GM19238 (cell line): ENCODE results near the gene GSAP.
"Not testable (repeated sequence)": the region's sequence is repeated elsewhere in the genome, so short reads cannot be mapped to it uniquely, and the experiment has no call there.

Experiments
- DNase-seq: peaks from one replicate; pipeline ENCODE4 v3.0.0; 2011; ENCODE audit warnings: low spot score; ENCODE audit not compliant: insufficient read length

GSAP gene

DNA sequence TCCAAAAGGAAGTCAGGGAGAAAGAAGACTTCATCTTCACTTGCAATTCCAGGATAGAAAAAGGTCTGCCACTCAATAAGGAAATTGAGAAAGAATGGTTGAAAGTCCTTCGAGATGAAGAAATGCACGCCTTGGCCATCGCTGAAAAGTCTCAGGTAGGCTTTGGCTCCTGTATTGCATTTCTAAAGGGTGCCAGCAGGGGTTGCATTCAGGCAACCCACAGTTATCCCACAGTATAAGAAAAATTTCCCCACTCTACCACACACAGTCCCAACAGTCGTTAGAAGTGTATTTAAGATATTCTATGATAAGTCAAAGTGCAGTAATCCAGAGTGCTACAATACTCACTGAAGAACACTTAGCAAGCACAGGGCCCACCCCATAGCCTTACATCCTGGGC is 123.1 kb downstream of the GSAP start:
- no peak for DNase-seq

DNA sequence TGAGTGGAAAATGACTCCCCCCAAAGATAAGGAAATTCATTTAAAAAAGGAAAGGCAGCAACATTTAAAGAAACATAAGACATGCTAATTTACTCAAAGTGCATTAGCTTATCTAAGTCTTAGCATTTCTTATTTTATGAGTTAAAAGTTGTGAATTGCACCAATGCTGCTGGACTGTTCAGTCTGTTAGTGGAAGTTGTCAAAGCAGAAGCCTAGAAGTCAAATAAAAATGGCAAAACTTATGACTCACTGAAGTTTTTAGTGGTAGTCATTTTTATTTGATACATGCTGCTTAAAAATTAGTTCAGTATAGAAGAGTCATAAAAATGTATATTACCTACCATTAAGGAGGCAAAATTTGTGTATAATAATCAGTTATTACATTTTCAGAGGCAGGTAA is 125.7 kb downstream of the GSAP start:
- no peak for DNase-seq

DNA sequence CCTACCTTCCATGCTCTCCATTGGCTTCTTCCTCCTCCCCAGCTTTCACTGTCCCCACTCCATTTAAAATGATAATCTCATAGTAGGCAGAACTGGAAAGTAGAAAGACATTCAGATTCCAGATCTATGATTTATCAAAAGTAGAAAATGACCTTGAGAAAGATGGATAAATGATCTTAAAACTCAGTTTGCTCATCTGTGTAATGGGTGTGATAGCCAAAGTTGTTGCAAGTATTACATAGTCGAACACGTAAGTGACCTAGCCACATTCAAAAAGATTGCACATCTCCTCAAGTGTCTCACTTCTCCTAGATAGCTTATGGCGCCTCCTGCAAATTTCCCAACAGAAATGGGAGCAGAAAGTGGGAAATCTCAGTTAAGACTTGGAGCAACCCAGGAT is 126.8 kb downstream of the GSAP start:
- no peak for DNase-seq

GRCh38 chr7:77288676-77289320 is 127.4 kb downstream of the GSAP start:
- no peak for DNase-seq

DNA sequence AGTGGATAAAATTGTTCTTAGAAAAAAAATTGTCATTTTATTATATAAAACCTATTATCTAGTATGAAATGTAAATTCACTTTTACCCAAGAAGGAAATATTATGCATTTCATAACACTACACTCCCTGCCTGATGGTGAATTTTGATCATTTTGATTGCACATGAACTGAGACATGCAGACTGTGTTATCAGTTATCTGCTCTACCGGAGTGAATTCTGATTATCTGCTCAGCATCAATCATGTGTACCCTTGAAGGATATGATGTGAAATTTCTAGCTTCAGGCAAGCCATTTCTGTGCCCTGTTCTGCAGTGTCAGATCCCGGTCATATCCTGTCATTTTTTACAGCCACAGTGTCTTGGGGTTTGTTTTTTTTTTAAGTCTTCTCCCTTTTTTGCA is 131.5 kb downstream of the GSAP start:
- no peak for DNase-seq

DNA sequence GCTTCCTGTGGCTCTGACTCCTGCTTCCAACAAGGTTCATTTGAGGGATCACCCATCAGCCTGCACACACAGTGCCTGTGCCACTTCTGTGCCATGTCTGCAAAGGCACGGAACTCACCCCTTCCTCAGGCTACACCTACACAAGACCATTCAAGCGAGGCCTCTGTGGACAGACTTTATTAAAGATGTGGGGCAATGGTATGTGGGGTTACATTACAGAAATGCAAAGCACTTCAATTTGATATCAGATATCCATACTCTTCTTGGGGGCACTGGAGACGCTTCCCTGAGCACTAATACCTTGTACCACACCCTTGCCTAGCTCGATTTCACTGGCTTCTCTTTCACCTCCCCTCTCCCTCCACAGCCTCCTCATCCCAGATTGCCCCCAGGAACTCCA is 132.1 kb downstream of the GSAP start:
- no peak for DNase-seq

DNA sequence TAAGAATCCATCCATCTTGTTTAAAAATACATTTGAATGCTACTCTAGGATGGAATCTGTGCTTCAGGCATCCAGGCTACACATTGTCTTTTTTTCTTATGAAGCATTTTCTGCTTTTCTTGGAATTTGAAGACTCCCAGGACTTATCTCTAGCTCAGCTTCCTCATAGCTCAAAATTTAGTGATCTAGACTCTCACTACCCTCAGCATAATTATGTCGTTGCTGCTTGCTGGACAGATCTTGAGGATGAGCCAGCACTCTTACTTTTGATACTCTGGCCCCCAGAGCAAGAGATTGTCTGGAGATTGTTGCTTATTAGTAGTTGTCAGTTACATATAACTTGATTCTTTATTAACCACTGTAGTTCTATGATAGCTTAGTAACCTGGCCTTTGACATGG is 133.3 kb downstream of the GSAP start:
- DNase-seq = no peak

- no peak for DNase-seq
Measured at GRCh38 chr7:77281780-77282478, 134.2 kb downstream of the GSAP start.

- DNase-seq = no peak
Measured at GRCh38 chr7:77276120-77276519, 140.0 kb downstream of the GSAP start.

DNA sequence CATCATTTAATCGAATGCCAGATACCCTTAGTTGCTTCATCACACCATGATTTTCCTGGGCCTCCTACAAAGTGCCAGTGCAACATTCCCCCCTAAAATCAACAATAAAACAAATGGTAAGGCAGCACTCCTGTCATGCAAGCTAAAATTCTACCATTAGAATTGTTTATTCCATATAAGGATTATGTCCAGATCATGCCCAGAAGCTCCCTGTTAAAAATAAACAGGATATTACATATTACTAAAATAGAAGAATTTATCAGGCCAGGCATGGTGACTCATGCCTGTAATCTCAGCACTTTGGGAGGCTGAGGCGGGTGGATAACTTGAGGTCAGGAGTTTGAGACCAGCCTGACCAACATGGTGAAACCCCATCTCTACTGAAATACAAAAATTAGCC is 140.5 kb downstream of the GSAP start:
- not testable (repeated sequence) for DNase-seq

GRCh38 chr7:77271766-77272165 is 144.4 kb downstream of the GSAP start:
- no peak for DNase-seq

GRCh38 chr7:77270094-77270480 is 146.1 kb downstream of the GSAP start:
- no peak for DNase-seq

- peak; percentile 21 for DNase-seq
Measured at GRCh38 chr7:77269360-77270093, 146.6 kb downstream of the GSAP start.

DNA sequence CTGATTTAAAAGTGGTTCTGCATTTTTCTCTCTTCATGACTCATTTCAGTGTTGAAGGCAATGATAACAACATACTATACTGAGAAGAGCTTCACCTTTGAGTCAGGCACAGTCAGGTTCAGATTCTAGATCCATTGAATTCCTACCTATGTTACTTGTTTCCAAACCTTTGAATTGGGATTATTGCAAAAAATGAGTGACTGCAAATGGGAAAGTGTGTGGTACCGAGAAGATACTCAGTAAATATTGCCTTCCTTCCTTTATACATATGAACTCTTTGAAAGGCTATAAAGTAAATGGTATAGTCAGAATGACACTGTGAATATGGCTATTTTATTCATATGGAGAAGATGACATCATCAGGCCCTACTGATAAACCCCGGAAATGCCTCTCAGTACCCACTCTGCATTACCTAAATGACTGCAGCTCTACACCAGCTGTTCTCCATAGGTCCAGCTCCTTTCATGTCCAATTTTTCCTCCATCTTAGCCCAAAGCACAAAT is 149.8 kb downstream of the GSAP start:
- peak; percentile 32 for DNase-seq

GRCh38 chr7:77265666-77266065 is 150.5 kb downstream of the GSAP start:
- no peak for DNase-seq

DNA sequence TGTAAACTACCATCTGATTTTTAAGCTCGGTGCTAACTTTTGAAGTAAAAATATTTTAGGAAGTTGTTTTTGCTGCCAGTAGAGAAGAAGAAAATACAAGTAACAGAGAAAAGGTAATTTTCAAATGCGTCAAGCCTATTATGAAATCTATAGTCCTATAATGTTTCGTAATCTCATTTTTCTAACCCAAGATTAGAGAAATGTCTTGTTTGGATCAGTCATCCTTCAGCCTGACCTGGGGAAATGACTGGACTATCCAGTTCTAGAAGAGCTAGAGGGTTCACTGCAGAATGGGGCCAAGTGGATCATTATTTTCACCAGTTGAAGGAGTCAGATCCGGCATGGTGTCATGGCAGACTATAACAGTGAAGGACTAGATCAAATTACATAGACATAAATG is 153.8 kb downstream of the GSAP start:
- no peak for DNase-seq
